HG02840 (cell line): Measurements from ENCODE around the gene CCDC57.
"Not testable (repeated sequence)": the region's sequence is repeated elsewhere in the genome, so short reads cannot be mapped to it uniquely, and the experiment has no call there.

Experiments
- ATAC-seq: cut with Tn5 transposase; IDR thresholded peaks from one replicate; pipeline ENCODE4 v1.9.1; 2021; ENCODE audit warnings: mild to moderate bottlenecking, moderate library complexity, moderate number of reproducible peaks; ENCODE audit not compliant: unreplicated experiment, low FRiP score

CCDC57 gene

GRCh38 chr17:82205720-82206508 is 6.7 kb downstream of the CCDC57 start:
- no peak for ATAC-seq

- ATAC-seq: no peak
These were observed 7.6 kb downstream of the CCDC57 start for GRCh38 chr17:82204831-82205719.

GRCh38 chr17:82203920-82204319 is 8.7 kb downstream of the CCDC57 start:
- ATAC-seq: no peak

GRCh38 chr17:82202981-82203380 is 9.7 kb downstream of the CCDC57 start:
- no peak for ATAC-seq

GRCh38 chr17:82201498-82201910 is 11.1 kb downstream of the CCDC57 start:
- no peak for ATAC-seq

- ATAC-seq: no peak
These were observed 11.7 kb downstream of the CCDC57 start for GRCh38 chr17:82200743-82201497.

GRCh38 chr17:82200135-82200534 is 12.5 kb downstream of the CCDC57 start:
- no peak for ATAC-seq

GRCh38 chr17:82199496-82199895 is 13.1 kb downstream of the CCDC57 start:
- no peak for ATAC-seq

- ATAC-seq: no peak
These were observed 14.6 kb downstream of the CCDC57 start for GRCh38 chr17:82198092-82198491.

GRCh38 chr17:82195675-82196672 is 16.7 kb downstream of the CCDC57 start:
- no peak for ATAC-seq

GRCh38 chr17:82194765-82195164 is 17.9 kb downstream of the CCDC57 start:
- no peak for ATAC-seq

- no peak for ATAC-seq
These were observed 19.0 kb downstream of the CCDC57 start for GRCh38 chr17:82193520-82194220.

- ATAC-seq: not testable (repeated sequence)
These were observed 19.6 kb downstream of the CCDC57 start for GRCh38 chr17:82193050-82193449.

GRCh38 chr17:82188001-82188961 is 24.4 kb downstream of the CCDC57 start:
- no peak for ATAC-seq

GRCh38 chr17:82187500-82187899 is 25.1 kb downstream of the CCDC57 start:
- ATAC-seq: no peak

- no peak for ATAC-seq
These were observed 26.4 kb downstream of the CCDC57 start for GRCh38 chr17:82186221-82186620.

GRCh38 chr17:82184761-82185160 is 27.9 kb downstream of the CCDC57 start:
- no peak for ATAC-seq
